ENCODE data around the gene CHD9.
"Not testable (repeated sequence)": the region's sequence is repeated elsewhere in the genome, so short reads cannot be mapped to it uniquely, and the experiment has no call there.

The CHD9 gene

GRCh38 chr16:53285236-53285635, 230.4 kb downstream of the CHD9 start:
- no peak for FAIRE-seq

GRCh38 chr16:53290520-53290919, 235.7 kb downstream of the CHD9 start:
- no peak for FAIRE-seq

GRCh38 chr16:53291757-53292392, 237.1 kb downstream of the CHD9 start:
- no peak for FAIRE-seq

GRCh38 chr16:53297477-53297876, 242.7 kb downstream of the CHD9 start:
- no peak for FAIRE-seq

GRCh38 chr16:53304334-53304733, 249.5 kb downstream of the CHD9 start:
- no peak for FAIRE-seq

- no peak for FAIRE-seq
Observed at GRCh38 chr16:53305743-53306142, 251.0 kb downstream of the CHD9 start.

GRCh38 chr16:53309457-53309856, 254.7 kb downstream of the CHD9 start:
- FAIRE-seq: no peak

GRCh38 chr16:53320992-53321391, 266.2 kb downstream of the CHD9 start:
- FAIRE-seq: no peak

GRCh38 chr16:53323924-53324323, 269.1 kb downstream of the CHD9 start:
- no peak for FAIRE-seq

GRCh38 chr16:53330991-53331390, 276.2 kb downstream of the CHD9 start:
- FAIRE-seq: not testable (repeated sequence)

- no peak for FAIRE-seq
Observed at GRCh38 chr16:53334581-53334980, 279.8 kb downstream of the CHD9 start.

GRCh38 chr16:53337294-53337693, 282.5 kb downstream of the CHD9 start:
- no peak for FAIRE-seq

- no peak for FAIRE-seq
Observed at GRCh38 chr16:53341792-53342191, 287.0 kb downstream of the CHD9 start.

- FAIRE-seq: no peak
Observed at GRCh38 chr16:53355064-53355463, 300.3 kb downstream of the CHD9 start.

GRCh38 chr16:53356478-53357207, 301.9 kb downstream of the CHD9 start:
- no peak for FAIRE-seq

GRCh38 chr16:53357208-53357586, 302.4 kb downstream of the CHD9 start:
- FAIRE-seq: no peak

GRCh38 chr16:53357955-53358354, 303.2 kb downstream of the CHD9 start:
- FAIRE-seq: no peak

GRCh38 chr16:53358884-53359283, 304.1 kb downstream of the CHD9 start:
- FAIRE-seq: no peak

- FAIRE-seq: no peak
Observed at GRCh38 chr16:53369921-53370320, 315.1 kb downstream of the CHD9 start.

- no peak for FAIRE-seq
Observed at GRCh38 chr16:53370827-53371226, 316.0 kb downstream of the CHD9 start.

- no peak for FAIRE-seq
Observed at GRCh38 chr16:53372992-53373871, 318.4 kb downstream of the CHD9 start.

- FAIRE-seq: no peak
Observed at GRCh38 chr16:53374800-53375199, 320.0 kb downstream of the CHD9 start.

GRCh38 chr16:53378138-53378537, 323.3 kb downstream of the CHD9 start:
- FAIRE-seq: no peak

Measured in colon (tissue), 2 donors.